Thymus (tissue), 11 donors: Measurements from ENCODE around the gene SLC25A25. TPM values are rescaled to one million over a fixed set of nuclear protein-coding genes. Genes with fewer than 3 reads are reported as not detected.
A peak's percentile ranks its signal among the peaks of the same experiment; 100 is the strongest.

Source experiments
- DNase-seq, 9 donors: peaks; one replicate each; pipeline ENCODE4 v3.0.0-alpha.2; 2013; ENCODE audit warnings: low spot score in 9 of 9, low read depth in 6 of 9, missing footprints in 1 of 9
- H3K27ac ChIP-seq, 2 donors: one replicate each; pipeline ENCODE4 v1.5.1; 2013; ENCODE audit warnings: control low read depth in 1 of 2, low read depth in 1 of 2, low read length in 1 of 2, mild to moderate bottlenecking in 1 of 2, moderate library complexity in 1 of 2
- H3K27me3 ChIP-seq, 2 donors: one replicate each; pipeline ENCODE4 v1.5.1; 2013; ENCODE audit warnings: low read length in 1 of 2; ENCODE audit not compliant: control insufficient read depth in 2 of 2, insufficient read depth in 1 of 2
- H3K36me3 ChIP-seq, 2 donors: one replicate each; pipeline ENCODE4 v1.5.1; 2013; ENCODE audit warnings: low read length in 1 of 2, mild to moderate bottlenecking in 1 of 2, moderate library complexity in 1 of 2; ENCODE audit not compliant: control insufficient read depth in 2 of 2, insufficient read depth in 2 of 2
- H3K4me1 ChIP-seq, 2 donors: one replicate each; pipeline ENCODE4 v1.5.1; 2013; ENCODE audit warnings: low read length in 2 of 2; ENCODE audit not compliant: control insufficient read depth in 2 of 2, insufficient read depth in 2 of 2
- H3K4me3 ChIP-seq, 2 donors: one replicate each; pipeline ENCODE4 v1.5.1; 2013; ENCODE audit warnings: low read length in 2 of 2, control low read depth in 1 of 2, mild to moderate bottlenecking in 1 of 2
- H3K9me3 ChIP-seq, 2 donors: one replicate each; pipeline ENCODE4 v1.5.1; 2013; ENCODE audit warnings: low read length in 1 of 2, mild to moderate bottlenecking in 1 of 2; ENCODE audit not compliant: control insufficient read depth in 2 of 2, insufficient read depth in 1 of 2
- WGBS: extraction: QIAGEN DNeasy Blood & Tissue Kit; methylation state at CpG from one replicate; pipeline ENCODE4 v1.1.7; 2013; 5-methylcytosine and 5-hydroxymethylcytosine counted together
- polyA plus RNA-seq: library from polyadenylated mRNA; stranded (reverse); fragments of 200-250 nt; gene quantifications from one replicate; pipeline ENCODE4 v1.2.3, GENCODE V29; 2013
- total RNA-seq: library from RNA; stranded (reverse); fragments of 120-200 nt; gene quantifications from one replicate; pipeline ENCODE4 v1.2.4, GENCODE V29; 2013
- donor health status: healthy.

SLC25A25 gene
- total and polyA plus RNA-seq, 2 donors: 12.3 to 13.4 TPM

DNA sequence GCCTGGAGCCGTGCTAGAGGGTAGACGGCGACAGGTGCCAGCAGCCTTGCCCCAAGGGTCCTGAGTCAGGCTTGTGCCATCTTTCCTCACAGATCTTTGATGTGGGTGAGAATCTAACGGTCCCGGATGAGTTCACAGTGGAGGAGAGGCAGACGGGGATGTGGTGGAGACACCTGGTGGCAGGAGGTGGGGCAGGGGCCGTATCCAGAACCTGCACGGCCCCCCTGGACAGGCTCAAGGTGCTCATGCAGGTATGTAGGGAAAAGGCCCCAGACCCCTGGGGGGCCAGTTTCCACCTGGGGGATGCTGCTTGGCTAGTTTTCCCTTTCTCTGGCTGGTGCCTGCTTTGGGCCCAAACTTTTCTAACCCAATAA, 35.5 kb downstream of the SLC25A25 start:
- Histone ChIP-seq H3K27me3 (no peaks in the 10 kb centered on the region), H3K4me3 (peak overlapping the region in 1 of 2 donors; percentile 2), H3K4me1 (peaks cover 53 to 86% of the 10 kb centered on the region in 2 donors), H3K36me3 (peaks cover 57 to 77% of the 10 kb centered on the region in 2 donors), H3K9me3 (peaks cover 0 to 5% of the 10 kb centered on the region in 2 donors), H3K27ac (peak overlapping the region; percentile 19 to 89)
- peak in 7 of 9 donors; percentile 54 to 89 (median 72) for DNase-seq
- 4% methylated on average over 8 of the region's 8 CpGs for WGBS

GRCh38 chr9:128104171-128104618, 36.2 kb downstream of the SLC25A25 start:
- Histone ChIP-seq H3K4me3 (peak overlapping the region in 1 of 2 donors; percentile 16), H3K4me1 (peaks cover 47 to 80% of the 10 kb centered on the region in 2 donors), H3K27ac (peak overlapping the region; percentile 38 to 89), H3K9me3 (peaks cover 0 to 5% of the 10 kb centered on the region in 2 donors), H3K27me3 (no peaks in the 10 kb centered on the region), H3K36me3 (peaks cover 61 to 83% of the 10 kb centered on the region in 2 donors)
- peak in 1 of 9 donors; percentile 60 for DNase-seq
- 46% methylated on average over 6 of the region's 6 CpGs for WGBS

DNA sequence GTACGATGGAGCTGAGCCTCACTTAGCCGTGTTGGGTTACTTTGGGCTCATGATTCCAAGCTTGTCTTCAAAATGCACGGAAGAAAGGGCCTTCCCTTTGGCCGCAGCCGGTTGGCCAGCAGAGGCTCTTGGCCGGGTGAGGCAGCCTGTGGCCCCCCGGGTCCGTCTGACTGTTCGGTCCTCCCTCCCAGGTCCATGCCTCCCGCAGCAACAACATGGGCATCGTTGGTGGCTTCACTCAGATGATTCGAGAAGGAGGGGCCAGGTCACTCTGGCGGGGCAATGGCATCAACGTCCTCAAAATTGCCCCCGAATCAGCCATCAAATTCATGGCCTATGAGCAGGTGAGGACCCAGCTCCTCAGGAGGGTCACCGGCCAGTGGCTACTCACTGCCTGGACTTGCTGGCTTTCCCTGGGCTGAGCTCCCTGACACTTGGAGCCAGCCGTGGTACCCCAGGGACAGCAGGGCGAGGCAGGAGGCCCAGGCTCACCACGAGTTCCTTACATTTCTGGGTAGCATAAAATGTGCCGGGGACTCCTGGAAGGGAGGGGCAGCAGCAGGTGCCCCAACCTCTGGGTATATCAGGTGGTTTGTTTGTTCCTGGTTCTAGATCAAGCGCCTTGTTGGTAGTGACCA, 37.6 kb downstream of the SLC25A25 start:
- Histone ChIP-seq H3K27me3 (no peaks in the 10 kb centered on the region), H3K27ac (peak overlapping the region; percentile 7 to 26), H3K4me3 (no peak overlapping the region), H3K4me1 (peaks cover 34 to 67% of the 10 kb centered on the region in 2 donors), H3K9me3 (peaks cover 0 to 5% of the 10 kb centered on the region in 2 donors), H3K36me3 (peaks cover 63 to 87% of the 10 kb centered on the region in 2 donors)
- DNase-seq: no peak
- WGBS: 90% methylated on average over 21 of the region's 21 CpGs

- peaks cover 34 to 65% of the 10 kb centered on the region in 2 donors for H3K4me1 ChIP-seq
Observed at GRCh38 chr9:128106181-128106939, 38.3 kb downstream of the SLC25A25 start.

GRCh38 chr9:128106940-128107467, 39.0 kb downstream of the SLC25A25 start:
- Histone ChIP-seq H3K4me1 (peaks cover 32 to 61% of the 10 kb centered on the region in 2 donors), H3K27me3 (no peaks in the 10 kb centered on the region), H3K27ac (peak overlapping the region in 1 of 2 donors; percentile 75), H3K9me3 (peaks cover 0 to 5% of the 10 kb centered on the region in 2 donors), H3K36me3 (peaks cover 50 to 78% of the 10 kb centered on the region in 2 donors), H3K4me3 (no peak overlapping the region)
- DNase-seq: no peak
- WGBS: 98% methylated on average over 23 of the region's 23 CpGs

More at GRCh38 chr9:128106181-128106939, 38.3 kb downstream of the SLC25A25 start:
- Histone ChIP-seq H3K4me3 (no peak overlapping the region), H3K27me3 (no peaks in the 10 kb centered on the region), H3K9me3 (peaks cover 0 to 5% of the 10 kb centered on the region in 2 donors), H3K27ac (peak overlapping the region; percentile 26 to 75), H3K36me3 (peaks cover 56 to 85% of the 10 kb centered on the region in 2 donors)
- 77% methylated on average over 23 of the region's 23 CpGs for WGBS
- DNase-seq: peak in 2 of 9 donors; percentile 47 to 63

- Histone ChIP-seq H3K27ac (no peak overlapping the region), H3K9me3 (peaks cover 0 to 2% of the 10 kb centered on the region in 2 donors), H3K4me3 (no peak overlapping the region), H3K27me3 (no peaks in the 10 kb centered on the region), H3K4me1 (peaks cover 26 to 54% of the 10 kb centered on the region in 2 donors), H3K36me3 (peaks cover 43 to 73% of the 10 kb centered on the region in 2 donors)
- DNase-seq: no peak
- WGBS: 95% methylated on average over 18 of the region's 18 CpGs
Observed at GRCh38 chr9:128107468-128108268, 39.6 kb downstream of the SLC25A25 start.

DNA sequence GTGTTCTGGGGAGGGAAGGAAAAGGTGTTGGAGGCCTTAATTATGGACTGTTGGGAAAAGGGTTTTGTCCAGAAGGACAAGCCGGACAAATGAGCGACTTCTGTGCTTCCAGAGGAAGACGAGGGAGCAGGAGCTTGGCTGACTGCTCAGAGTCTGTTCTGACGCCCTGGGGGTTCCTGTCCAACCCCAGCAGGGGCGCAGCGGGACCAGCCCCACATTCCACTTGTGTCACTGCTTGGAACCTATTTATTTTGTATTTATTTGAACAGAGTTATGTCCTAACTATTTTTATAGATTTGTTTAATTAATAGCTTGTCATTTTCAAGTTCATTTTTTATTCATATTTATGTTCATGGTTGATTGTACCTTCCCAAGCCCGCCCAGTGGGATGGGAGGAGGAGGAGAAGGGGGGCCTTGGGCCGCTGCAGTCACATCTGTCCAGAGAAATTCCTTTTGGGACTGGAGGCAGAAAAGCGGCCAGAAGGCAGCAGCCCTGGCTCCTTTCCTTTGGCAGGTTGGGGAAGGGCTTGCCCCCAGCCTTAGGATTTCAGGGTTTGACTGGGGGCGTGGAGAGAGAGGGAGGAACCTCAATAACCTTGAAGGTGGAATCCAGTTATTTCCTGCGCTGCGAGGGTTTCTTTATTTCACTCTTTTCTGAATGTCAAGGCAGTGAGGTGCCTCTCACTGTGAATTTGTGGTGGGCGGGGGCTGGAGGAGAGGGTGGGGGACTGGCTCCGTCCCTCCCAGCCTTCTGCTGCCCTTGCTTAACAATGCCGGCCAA, 40.4 kb downstream of the SLC25A25 start:
- Histone ChIP-seq H3K27ac (no peak overlapping the region), H3K36me3 (peaks cover 43 to 71% of the 10 kb centered on the region in 2 donors), H3K9me3 (peaks cover 0 to under 1% of the 10 kb centered on the region in 2 donors), H3K27me3 (no peaks in the 10 kb centered on the region), H3K4me1 (peaks cover 19 to 46% of the 10 kb centered on the region in 2 donors), H3K4me3 (no peak overlapping the region)
- DNase-seq: no peak
- WGBS: 96% methylated on average over 15 of the region's 15 CpGs
